ENCODE measurements around the gene CPXM2. TPM values are rescaled to one million over a fixed set of nuclear protein-coding genes. Genes with fewer than 3 reads are reported as not detected.
A peak's percentile ranks its signal among the peaks of the same experiment; 100 is the strongest.

Gene CPXM2
- total and polyA plus RNA-seq, 10 of the 15 experiments (the other 5 are each of a cell fraction or from before 2014, with no cell fraction given): 0.08 to 1.1 (median 0.58) TPM

DNA sequence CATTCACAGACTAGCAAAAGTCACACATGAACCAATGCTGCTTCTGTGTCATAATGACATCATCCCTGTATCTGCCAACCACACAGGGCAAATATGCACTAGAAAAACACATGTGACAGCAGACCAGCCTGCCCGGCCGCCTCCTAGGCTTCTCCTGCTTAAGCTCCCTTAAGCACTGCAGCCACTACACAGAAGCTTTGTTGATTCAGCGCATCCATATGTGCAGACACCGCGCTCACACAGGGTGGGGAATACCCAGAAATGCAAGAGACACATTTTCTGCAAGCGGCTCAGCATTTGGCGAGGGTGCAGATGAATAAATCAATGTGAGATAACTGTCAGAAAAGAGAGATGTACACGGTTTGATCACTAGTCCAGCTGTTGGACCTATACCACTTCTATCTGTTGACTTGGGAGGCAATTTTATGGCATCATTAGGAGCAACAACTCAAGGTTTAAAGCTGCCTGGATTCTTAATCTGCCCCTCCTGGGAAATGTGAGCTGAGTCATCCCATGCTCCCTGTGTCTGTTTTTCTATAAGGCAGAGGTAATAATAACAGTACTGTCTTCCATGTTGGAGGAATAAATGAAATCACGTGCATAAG lies 33.4 kb downstream of the CPXM2 start:
- intact Hi-C loops (cut with micrococcal nuclease; ENCODE audit: unreplicated experiment) (no loop called here), in situ Hi-C loops (cut with MboI) (no loop called here)
- H4K20me1 ChIP-seq (ENCODE audit: control insufficient read depth, insufficient read depth): no peaks in the 10 kb centered on the region
- DNase-seq (ENCODE audit: low read depth, low spot score): no peak
- H3K4me2 ChIP-seq (ENCODE audit: control insufficient read depth, insufficient read depth): no peak overlapping the region
- CTCF ChIA-PET: interaction anchor here (0.6 to 2.5 kb wide), 7 partner anchors 9 to 23 kb away, joined by 3 to 8 read pairs (median 3); no protein-coding TSS in a partner anchor
- H3K27ac ChIP-seq (ENCODE audit: control insufficient read depth, insufficient read depth): no peak overlapping the region
- peaks cover 0 to 1% of the 10 kb centered on the region in 2 experiments; a peak in 2 of 4 replicates for H3K27me3 ChIP-seq (replicated peaks in 1 of 2; ENCODE audit: control insufficient read depth in 2 of 2, insufficient read depth in 2 of 2, low read length in 1 of 2)
- H3K9me3 ChIP-seq (replicated peaks; ENCODE audit: control insufficient read depth, insufficient read depth, low read length): no peaks in the 10 kb centered on the region
- TF ChIP-seq, protein P1, sequence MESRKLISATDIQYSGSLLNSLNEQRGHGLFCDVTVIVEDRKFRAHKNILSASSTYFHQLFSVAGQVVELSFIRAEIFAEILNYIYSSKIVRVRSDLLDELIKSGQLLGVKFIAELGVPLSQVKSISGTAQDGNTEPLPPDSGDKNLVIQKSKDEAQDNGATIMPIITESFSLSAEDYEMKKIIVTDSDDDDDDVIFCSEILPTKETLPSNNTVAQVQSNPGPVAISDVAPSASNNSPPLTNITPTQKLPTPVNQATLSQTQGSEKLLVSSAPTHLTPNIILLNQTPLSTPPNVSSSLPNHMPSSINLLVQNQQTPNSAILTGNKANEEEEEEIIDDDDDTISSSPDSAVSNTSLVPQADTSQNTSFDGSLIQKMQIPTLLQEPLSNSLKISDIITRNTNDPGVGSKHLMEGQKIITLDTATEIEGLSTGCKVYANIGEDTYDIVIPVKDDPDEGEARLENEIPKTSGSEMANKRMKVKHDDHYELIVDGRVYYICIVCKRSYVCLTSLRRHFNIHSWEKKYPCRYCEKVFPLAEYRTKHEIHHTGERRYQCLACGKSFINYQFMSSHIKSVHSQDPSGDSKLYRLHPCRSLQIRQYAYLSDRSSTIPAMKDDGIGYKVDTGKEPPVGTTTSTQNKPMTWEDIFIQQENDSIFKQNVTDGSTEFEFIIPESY (IDR thresholded peaks at IDR 0.05): peak; percentile 92
- peak; percentile 86 for TF ChIP-seq ATF7 (IDR thresholded peaks at IDR 0.05; ENCODE audit: low read depth)
- no peak for TF ChIP-seq NFIC (IDR thresholded peaks at IDR 0.05; ENCODE audit: low read depth, low read length)
- TF ChIP-seq MTA2 (IDR thresholded peaks at IDR 0.05; ENCODE audit: low read depth): no peak
- TF ChIP-seq SREBF2 (IDR thresholded peaks at IDR 0.05; ENCODE audit: low read length): no peak
- H2AFZ ChIP-seq (ENCODE audit: control insufficient read depth, low read depth, low read length): no peak overlapping the region
- POLR2A ChIA-PET: interaction anchor here (1.6 to 1.8 kb wide), 2 partner anchors 9 to 13 kb away, joined by 6 to 12 read pairs; no protein-coding TSS in a partner anchor
- ATAC-seq: peak; percentile 35
- SMC1A ChIA-PET (ENCODE audit: uncharacterized antibody, unreplicated experiment): interaction anchor here (0.5 to 2.4 kb wide), 10 partner anchors 9 to 203 kb away, joined by 3 to 12 read pairs (median 4); no protein-coding TSS in a partner anchor
- no peaks in the 10 kb centered on the region for H3K79me2 ChIP-seq (ENCODE audit: control insufficient read depth, insufficient read depth, low read length)
- no peak overlapping the region for H3K4me3 ChIP-seq
- 21% methylated on average over 9 of the region's 9 CpGs for WGBS (ENCODE audit: insufficient coverage, insufficient replicate concordance, low lambda C conversion rate, missing lambda C conversion rate)
- H3K36me3 ChIP-seq (ENCODE audit: control insufficient read depth in 2 of 2, insufficient read depth in 2 of 2, low read length in 1 of 2): no peaks in the 10 kb centered on the region
- RAD21 ChIA-PET (ENCODE audit: unreplicated experiment): interaction anchor here (0.8 to 4.2 kb wide), 4 partner anchors 8 to 23 kb away, joined by 3 to 18 read pairs (median 6); no protein-coding TSS in a partner anchor
- no peak for FAIRE-seq
- BruUV-seq (replicated peaks): no TSS peak
- H3K9ac ChIP-seq (ENCODE audit: control insufficient read depth, insufficient read depth, low read length): no peak overlapping the region
- H3K4me1 ChIP-seq (ENCODE audit: control insufficient read depth, insufficient read depth, low read length): 0 out of 2 replicates have a peak, but pooled peaks cover 5% of the 10 kb centered on the region
